Nephron (organoid): ENCODE data around the gene APIP.

Source experiments
- H3K27ac Mint-ChIP-seq, 3 experiments: 2 replicates each; pipeline ENCODE4 v1.8.0; 2020; ENCODE audit warnings: mixed read lengths in 3 of 3, mild to moderate bottlenecking in 2 of 3, moderate library complexity in 1 of 3
- H3K27me3 Mint-ChIP-seq: 2 replicates; pipeline ENCODE4 v1.8.0; 2021; ENCODE audit warnings: low read depth, mild to moderate bottlenecking, moderate library complexity, mixed read lengths
- H3K36me3 Mint-ChIP-seq: 2 replicates; pipeline ENCODE4 v1.8.0; 2020; ENCODE audit warnings: low read depth, mixed read lengths
- H3K4me1 Mint-ChIP-seq: 2 replicates; pipeline ENCODE4 v1.8.0; 2020; ENCODE audit warnings: mixed read lengths
- H3K4me3 Mint-ChIP-seq, 3 experiments: 2 replicates each; pipeline ENCODE4 v1.8.0; 2020; ENCODE audit warnings: mild to moderate bottlenecking in 3 of 3, mixed read lengths in 3 of 3, moderate library complexity in 2 of 3
- H3K9me3 Mint-ChIP-seq: 2 replicates; pipeline ENCODE4 v1.8.0; 2020; ENCODE audit warnings: mixed read lengths
- CTCF ChIP-seq, 3 experiments: fragments of 200-600 bp; sonication (generic); IDR thresholded peaks; one replicate each; pipeline ENCODE4 v1.5.0; 2021; ENCODE audit warnings: antibody characterized with exemption in 3 of 3; ENCODE audit not compliant: unreplicated experiment in 3 of 3

APIP gene

DNA sequence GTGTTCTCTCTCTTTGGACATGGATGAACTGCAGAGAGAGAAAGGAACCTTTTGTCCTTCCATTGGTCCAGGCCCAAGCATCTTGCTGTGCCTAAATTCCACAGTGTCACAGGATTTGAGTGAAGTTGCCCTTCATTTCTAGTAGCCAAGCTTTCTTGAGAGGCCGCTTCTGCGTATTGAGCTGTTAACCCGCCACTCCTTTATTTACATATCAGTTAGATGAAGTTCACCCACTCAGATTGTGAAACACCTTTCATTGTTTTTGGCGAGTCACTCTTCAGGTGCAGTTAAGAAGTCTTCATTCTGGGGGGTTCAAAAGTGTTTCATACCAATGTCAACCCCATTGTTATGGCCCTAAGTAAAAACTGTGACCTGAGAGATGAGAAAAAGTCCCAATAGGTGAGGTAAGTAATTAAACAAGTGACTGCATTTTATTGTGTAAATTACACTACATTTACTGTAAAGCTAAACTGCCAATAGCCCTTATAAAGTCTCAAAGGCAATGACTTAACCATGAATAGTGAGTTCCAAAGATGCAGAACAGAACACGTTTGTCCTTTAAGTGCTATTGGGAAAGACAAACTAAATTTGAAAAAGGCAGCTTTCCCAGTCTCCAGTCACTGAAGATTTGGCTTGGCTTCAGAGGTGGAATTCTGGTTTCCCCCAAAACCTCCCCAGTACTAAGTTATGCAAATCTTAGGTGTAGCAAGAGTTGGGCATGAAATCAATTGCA is 61.0 kb downstream of the APIP start:
- Mint-ChIP-seq H3K36me3 (peaks cover 35% of the 10 kb centered on the region), H3K4me3 (no peak overlapping the region), H3K4me1 (peaks cover 22% of the 10 kb centered on the region), H3K9me3 (peaks cover 6% of the 10 kb centered on the region), H3K27me3 (no peaks in the 10 kb centered on the region), H3K27ac (no peak overlapping the region)
- no peak for TF ChIP-seq CTCF (IDR thresholded peaks at IDR 0.05; ENCODE audit: unreplicated experiment in 3 of 3)

DNA sequence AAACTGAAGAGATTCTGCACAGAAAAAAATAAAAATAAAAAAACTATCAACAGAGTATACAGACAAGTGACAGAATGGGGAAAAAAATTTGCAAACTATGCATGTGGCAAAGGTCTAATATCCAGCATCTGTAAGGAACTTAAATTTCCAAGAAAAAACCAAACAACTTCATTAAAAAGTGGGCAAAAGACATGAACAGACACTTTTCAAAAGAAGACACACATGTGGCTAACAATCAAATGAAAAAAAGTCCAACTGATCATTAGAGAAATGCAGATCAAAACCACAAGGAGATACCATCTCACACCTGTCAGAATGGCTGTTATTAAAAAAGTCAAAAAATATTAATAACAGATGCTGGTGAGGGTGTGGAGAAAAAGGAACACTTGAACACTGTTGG is 64.3 kb downstream of the APIP start:
- Mint-ChIP-seq H3K27ac (no peak overlapping the region), H3K4me1 (peaks cover 9% of the 10 kb centered on the region), H3K4me3 (no peak overlapping the region), H3K9me3 (peaks cover 6% of the 10 kb centered on the region), H3K27me3 (no peaks in the 10 kb centered on the region), H3K36me3 (peaks cover 39% of the 10 kb centered on the region)
- no peak for TF ChIP-seq CTCF (IDR thresholded peaks at IDR 0.05; ENCODE audit: unreplicated experiment in 3 of 3)

- Mint-ChIP-seq H3K4me3 (no peak overlapping the region), H3K36me3 (peaks cover 32% of the 10 kb centered on the region), H3K27me3 (no peaks in the 10 kb centered on the region), H3K27ac (no peak overlapping the region), H3K9me3 (peaks cover 6% of the 10 kb centered on the region), H3K4me1 (no peaks in the 10 kb centered on the region)
- TF ChIP-seq CTCF (IDR thresholded peaks at IDR 0.05; ENCODE audit: unreplicated experiment in 3 of 3), result no peak
These were observed 65.8 kb downstream of the APIP start for GRCh38 chr11:34850334-34850733.

DNA sequence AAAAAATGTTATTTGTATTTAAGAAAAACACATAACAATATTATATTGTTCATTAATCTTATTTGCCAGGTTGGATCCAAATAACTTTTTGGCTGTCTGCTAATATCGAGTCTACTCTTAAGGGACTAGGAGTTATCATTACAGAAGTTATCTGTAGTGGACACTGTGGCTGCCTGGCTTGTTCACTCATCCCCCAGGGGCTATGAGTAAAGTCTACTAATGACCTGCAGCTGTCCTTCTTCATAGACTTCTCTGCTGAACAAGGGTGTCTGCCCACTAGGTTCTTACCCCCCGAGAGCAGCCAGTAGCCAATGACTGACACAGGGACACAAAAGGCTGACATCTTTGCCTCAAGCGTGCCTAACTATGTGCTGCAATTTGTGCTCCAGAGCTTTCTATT is 69.7 kb downstream of the APIP start:
- Mint-ChIP-seq H3K4me3 (no peak overlapping the region), H3K4me1 (no peaks in the 10 kb centered on the region), H3K27ac (no peak overlapping the region), H3K36me3 (peaks cover 11% of the 10 kb centered on the region), H3K27me3 (no peaks in the 10 kb centered on the region), H3K9me3 (peaks cover 3% of the 10 kb centered on the region)
- TF ChIP-seq CTCF (IDR thresholded peaks at IDR 0.05; ENCODE audit: unreplicated experiment in 3 of 3), result no peak

DNA sequence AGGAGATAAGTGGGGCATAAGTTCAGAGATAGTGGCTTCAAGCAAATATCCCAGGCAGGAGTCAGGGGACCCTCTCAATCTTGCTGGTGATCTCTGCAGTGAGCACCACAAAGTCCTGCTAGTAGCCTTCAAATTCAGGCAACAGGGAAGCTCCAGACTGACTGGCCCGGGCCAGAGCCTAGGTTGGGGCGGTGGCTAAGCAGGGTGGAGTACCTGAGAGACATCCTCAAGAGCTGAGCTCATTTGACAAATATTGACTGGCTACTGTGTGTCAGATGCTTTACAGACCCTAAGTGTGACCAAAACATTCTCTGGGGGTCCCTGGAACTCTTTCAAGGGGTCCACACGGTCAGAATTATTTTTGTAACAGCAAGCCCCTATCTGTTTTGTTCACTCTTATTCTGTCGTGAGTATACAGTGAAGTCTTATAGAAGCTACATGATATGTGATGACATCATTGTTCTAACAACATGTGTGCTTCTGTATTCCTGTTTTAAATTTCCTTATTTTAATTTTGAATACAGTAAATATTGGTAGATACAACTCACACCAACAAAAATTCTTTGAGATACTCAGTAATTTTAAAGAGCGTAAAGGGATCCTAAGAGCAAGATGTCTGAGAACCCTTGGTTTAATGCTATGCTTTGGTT is 71.6 kb downstream of the APIP start:
- TF ChIP-seq CTCF (IDR thresholded peaks at IDR 0.05; ENCODE audit: unreplicated experiment in 3 of 3), result no peak
- peaks cover 9% of the 10 kb centered on the region for H3K36me3 Mint-ChIP-seq
- no peaks in the 10 kb centered on the region for H3K4me1 Mint-ChIP-seq
- H3K27ac Mint-ChIP-seq, result no peak overlapping the region
- H3K9me3 Mint-ChIP-seq, result no peaks in the 10 kb centered on the region
- H3K4me3 Mint-ChIP-seq, result no peak overlapping the region
- H3K27me3 Mint-ChIP-seq, result no peaks in the 10 kb centered on the region

DNA sequence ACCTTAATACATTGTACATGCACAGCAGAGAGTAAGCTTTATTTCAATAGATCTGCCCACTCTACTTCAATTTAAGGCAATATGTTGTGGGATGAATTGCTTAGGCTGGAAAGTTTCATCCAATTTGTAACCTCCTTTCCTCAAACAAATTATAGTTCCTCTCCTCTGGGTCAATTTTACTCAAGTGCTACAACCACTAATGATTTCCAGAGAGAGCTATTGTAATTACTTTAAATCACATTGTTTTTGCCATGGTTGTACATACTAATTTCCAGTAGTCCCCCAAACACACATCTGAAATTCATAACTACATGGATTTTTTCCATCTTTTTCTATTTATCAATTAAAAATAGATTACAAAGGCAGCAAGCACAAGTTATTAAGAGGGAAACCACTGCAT is 72.9 kb downstream of the APIP start:
- no peaks in the 10 kb centered on the region for H3K9me3 Mint-ChIP-seq
- no peak overlapping the region for H3K4me3 Mint-ChIP-seq
- no peaks in the 10 kb centered on the region for H3K4me1 Mint-ChIP-seq

More for the DNA sequence above, 72.9 kb downstream of the APIP start:
- TF ChIP-seq CTCF (IDR thresholded peaks at IDR 0.05; ENCODE audit: unreplicated experiment in 3 of 3), result no peak
- Mint-ChIP-seq H3K27ac (no peak overlapping the region), H3K27me3 (no peaks in the 10 kb centered on the region), H3K36me3 (peaks cover 4% of the 10 kb centered on the region)
